ENCODE measurements around the gene ARFGEF3. TPM values are rescaled to one million over a fixed set of nuclear protein-coding genes. Genes with fewer than 3 reads are reported as not detected.

Gene ARFGEF3
- total and polyA plus RNA-seq, 4 donors = 0.06 to 0.33 (median 0.16) TPM

DNA sequence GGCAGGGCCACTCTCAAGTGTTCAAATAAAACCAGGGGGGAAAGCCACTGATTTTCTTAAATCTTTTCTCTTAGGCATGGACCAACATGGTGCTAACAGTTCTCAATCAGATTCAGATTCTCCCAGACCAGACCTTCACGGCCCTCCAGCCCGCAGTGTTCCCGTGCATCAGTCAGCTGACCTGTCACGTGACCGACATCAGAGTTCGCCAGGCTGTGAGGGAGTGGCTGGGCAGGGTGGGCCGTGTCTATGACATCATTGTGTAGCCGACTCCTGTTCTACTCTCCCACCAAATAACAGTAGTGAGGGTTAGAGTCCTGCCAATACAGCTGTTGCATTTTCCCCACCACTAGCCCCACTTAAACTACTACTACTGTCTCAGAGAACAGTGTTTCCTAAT is 174.5 kb downstream of the ARFGEF3 start:
- WGBS = 88% methylated on average over 8 of the region's 8 CpGs
- Histone ChIP-seq H3K36me3 (ENCODE audit: control insufficient read depth in 4 of 4, insufficient read depth in 3 of 4, low read depth in 1 of 4, low read length in 3 of 4) (no peaks in the 10 kb centered on the region), H3K4me1 (ENCODE audit: control insufficient read depth in 4 of 4, insufficient read depth in 4 of 4, low read length in 3 of 4) (no peaks in the 10 kb centered on the region), H3K27me3 (ENCODE audit: control insufficient read depth in 4 of 4, insufficient read depth in 4 of 4, low read length in 3 of 4) (no peaks in the 10 kb centered on the region), H3K27ac (ENCODE audit: low read depth in 1 of 2, low read length in 2 of 2) (no peak overlapping the region), H3K9ac (ENCODE audit: low read depth in 1 of 2, low read length in 2 of 2) (no peak overlapping the region), H3K9me3 (ENCODE audit: control insufficient read depth in 4 of 4, low read length in 3 of 4) (no peaks in the 10 kb centered on the region), H3K4me3 (ENCODE audit: low read depth in 1 of 3, low read length in 3 of 3) (no peak overlapping the region)
- DNase-seq (ENCODE audit: low spot score) = no peak
- TF ChIP-seq, protein P1, sequence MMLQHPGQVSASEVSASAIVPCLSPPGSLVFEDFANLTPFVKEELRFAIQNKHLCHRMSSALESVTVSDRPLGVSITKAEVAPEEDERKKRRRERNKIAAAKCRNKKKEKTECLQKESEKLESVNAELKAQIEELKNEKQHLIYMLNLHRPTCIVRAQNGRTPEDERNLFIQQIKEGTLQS (IDR thresholded peaks at IDR 0.05) = no peak
- TF ChIP-seq, protein P2, sequence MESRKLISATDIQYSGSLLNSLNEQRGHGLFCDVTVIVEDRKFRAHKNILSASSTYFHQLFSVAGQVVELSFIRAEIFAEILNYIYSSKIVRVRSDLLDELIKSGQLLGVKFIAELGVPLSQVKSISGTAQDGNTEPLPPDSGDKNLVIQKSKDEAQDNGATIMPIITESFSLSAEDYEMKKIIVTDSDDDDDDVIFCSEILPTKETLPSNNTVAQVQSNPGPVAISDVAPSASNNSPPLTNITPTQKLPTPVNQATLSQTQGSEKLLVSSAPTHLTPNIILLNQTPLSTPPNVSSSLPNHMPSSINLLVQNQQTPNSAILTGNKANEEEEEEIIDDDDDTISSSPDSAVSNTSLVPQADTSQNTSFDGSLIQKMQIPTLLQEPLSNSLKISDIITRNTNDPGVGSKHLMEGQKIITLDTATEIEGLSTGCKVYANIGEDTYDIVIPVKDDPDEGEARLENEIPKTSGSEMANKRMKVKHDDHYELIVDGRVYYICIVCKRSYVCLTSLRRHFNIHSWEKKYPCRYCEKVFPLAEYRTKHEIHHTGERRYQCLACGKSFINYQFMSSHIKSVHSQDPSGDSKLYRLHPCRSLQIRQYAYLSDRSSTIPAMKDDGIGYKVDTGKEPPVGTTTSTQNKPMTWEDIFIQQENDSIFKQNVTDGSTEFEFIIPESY (IDR thresholded peaks at IDR 0.05) = no peak
- TF ChIP-seq JUND (IDR thresholded peaks at IDR 0.05) (no peak), EGR1 (IDR thresholded peaks at IDR 0.05; ENCODE audit: low read depth in 2 of 2) (no peak)

DNA sequence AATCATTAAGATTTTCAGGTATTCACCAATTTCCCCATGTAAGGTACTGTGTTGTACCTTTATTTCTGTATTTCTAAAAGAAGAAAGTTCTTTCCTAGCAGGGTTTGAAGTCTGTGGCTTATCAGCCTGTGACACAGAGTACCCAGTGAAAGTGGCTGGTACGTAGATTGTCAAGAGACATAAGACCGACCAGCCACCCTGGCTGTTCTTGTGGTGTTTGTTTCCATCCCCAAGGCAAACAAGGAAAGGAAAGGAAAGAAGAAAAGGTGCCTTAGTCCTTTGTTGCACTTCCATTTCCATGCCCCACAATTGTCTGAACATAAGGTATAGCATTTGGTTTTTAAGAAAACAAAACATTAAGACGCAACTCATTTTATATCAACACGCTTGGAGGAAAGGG is 175.3 kb downstream of the ARFGEF3 start:
- Histone ChIP-seq H3K9ac (ENCODE audit: low read depth in 1 of 2, low read length in 2 of 2) (no peak overlapping the region), H3K36me3 (ENCODE audit: control insufficient read depth in 4 of 4, insufficient read depth in 3 of 4, low read depth in 1 of 4, low read length in 3 of 4) (no peaks in the 10 kb centered on the region), H3K4me3 (ENCODE audit: low read depth in 1 of 3, low read length in 3 of 3) (no peak overlapping the region), H3K27me3 (ENCODE audit: control insufficient read depth in 4 of 4, insufficient read depth in 4 of 4, low read length in 3 of 4) (no peaks in the 10 kb centered on the region), H3K4me1 (ENCODE audit: control insufficient read depth in 4 of 4, insufficient read depth in 4 of 4, low read length in 3 of 4) (no peaks in the 10 kb centered on the region), H3K27ac (ENCODE audit: low read depth in 1 of 2, low read length in 2 of 2) (no peak overlapping the region), H3K9me3 (ENCODE audit: control insufficient read depth in 4 of 4, low read length in 3 of 4) (no peaks in the 10 kb centered on the region)
- WGBS = 96% methylated on average over 4 of the region's 4 CpGs
- TF ChIP-seq, protein P3, sequence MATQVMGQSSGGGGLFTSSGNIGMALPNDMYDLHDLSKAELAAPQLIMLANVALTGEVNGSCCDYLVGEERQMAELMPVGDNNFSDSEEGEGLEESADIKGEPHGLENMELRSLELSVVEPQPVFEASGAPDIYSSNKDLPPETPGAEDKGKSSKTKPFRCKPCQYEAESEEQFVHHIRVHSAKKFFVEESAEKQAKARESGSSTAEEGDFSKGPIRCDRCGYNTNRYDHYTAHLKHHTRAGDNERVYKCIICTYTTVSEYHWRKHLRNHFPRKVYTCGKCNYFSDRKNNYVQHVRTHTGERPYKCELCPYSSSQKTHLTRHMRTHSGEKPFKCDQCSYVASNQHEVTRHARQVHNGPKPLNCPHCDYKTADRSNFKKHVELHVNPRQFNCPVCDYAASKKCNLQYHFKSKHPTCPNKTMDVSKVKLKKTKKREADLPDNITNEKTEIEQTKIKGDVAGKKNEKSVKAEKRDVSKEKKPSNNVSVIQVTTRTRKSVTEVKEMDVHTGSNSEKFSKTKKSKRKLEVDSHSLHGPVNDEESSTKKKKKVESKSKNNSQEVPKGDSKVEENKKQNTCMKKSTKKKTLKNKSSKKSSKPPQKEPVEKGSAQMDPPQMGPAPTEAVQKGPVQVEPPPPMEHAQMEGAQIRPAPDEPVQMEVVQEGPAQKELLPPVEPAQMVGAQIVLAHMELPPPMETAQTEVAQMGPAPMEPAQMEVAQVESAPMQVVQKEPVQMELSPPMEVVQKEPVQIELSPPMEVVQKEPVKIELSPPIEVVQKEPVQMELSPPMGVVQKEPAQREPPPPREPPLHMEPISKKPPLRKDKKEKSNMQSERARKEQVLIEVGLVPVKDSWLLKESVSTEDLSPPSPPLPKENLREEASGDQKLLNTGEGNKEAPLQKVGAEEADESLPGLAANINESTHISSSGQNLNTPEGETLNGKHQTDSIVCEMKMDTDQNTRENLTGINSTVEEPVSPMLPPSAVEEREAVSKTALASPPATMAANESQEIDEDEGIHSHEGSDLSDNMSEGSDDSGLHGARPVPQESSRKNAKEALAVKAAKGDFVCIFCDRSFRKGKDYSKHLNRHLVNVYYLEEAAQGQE (IDR thresholded peaks at IDR 0.05) = no peak
- TF ChIP-seq, protein P1 (IDR thresholded peaks at IDR 0.05) = no peak
- TF ChIP-seq RXRA (IDR thresholded peaks at IDR 0.05) (no peak), EGR1 (IDR thresholded peaks at IDR 0.05; ENCODE audit: low read depth in 2 of 2) (no peak), GABPA (IDR thresholded peaks at IDR 0.05 in 1 of 2, conservative IDR thresholded peaks at IDR 0.05 in 1 of 2) (no peak), HNF4G (IDR thresholded peaks at IDR 0.05) (no peak), FOXA2 (IDR thresholded peaks at IDR 0.05) (no peak), YY1 (IDR thresholded peaks at IDR 0.05) (no peak), HNF4A (conservative IDR thresholded peaks at IDR 0.05) (no peak), FOXA1 (IDR thresholded peaks at IDR 0.05) (no peak)
- TF ChIP-seq, protein P4, sequence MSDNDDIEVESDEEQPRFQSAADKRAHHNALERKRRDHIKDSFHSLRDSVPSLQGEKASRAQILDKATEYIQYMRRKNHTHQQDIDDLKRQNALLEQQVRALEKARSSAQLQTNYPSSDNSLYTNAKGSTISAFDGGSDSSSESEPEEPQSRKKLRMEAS (IDR thresholded peaks at IDR 0.05) = no peak
- TF ChIP-seq, protein P2 (IDR thresholded peaks at IDR 0.05) = no peak
- TF ChIP-seq, protein P5, sequence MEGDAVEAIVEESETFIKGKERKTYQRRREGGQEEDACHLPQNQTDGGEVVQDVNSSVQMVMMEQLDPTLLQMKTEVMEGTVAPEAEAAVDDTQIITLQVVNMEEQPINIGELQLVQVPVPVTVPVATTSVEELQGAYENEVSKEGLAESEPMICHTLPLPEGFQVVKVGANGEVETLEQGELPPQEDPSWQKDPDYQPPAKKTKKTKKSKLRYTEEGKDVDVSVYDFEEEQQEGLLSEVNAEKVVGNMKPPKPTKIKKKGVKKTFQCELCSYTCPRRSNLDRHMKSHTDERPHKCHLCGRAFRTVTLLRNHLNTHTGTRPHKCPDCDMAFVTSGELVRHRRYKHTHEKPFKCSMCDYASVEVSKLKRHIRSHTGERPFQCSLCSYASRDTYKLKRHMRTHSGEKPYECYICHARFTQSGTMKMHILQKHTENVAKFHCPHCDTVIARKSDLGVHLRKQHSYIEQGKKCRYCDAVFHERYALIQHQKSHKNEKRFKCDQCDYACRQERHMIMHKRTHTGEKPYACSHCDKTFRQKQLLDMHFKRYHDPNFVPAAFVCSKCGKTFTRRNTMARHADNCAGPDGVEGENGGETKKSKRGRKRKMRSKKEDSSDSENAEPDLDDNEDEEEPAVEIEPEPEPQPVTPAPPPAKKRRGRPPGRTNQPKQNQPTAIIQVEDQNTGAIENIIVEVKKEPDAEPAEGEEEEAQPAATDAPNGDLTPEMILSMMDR (IDR thresholded peaks at IDR 0.05; ENCODE audit: low read depth, low read length, missing input control) = no peak
- no peak for DNase-seq (ENCODE audit: low spot score)
